ENCODE results near the gene WDR88. TPM values are rescaled to one million over a fixed set of nuclear protein-coding genes. Genes with fewer than 3 reads are reported as not detected.
A peak's percentile ranks its signal among the peaks of the same experiment; 100 is the strongest.

Gene WDR88
- total RNA-seq, 2 donors from 2014 or later, result not detected

DNA sequence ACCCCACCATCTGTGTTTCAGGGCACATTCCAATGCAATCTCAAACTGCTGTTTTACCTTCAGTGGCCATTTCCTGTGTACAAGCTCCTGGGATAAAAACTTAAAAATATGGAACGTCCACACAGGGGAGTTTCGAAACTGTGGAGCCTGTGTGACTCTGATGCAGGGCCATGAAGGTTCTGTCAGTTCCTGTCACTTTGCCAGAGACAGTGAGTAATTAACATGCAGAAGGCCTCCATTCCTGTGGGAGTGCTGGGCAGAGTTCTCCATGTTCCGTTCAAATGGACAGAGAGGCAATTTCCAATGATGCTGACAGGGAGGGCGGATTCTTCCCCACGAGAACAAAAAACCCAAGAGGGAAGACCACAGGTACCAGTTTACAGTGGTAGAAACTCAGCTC is 24.4 kb downstream of the WDR88 start:
- Histone ChIP-seq H3K27ac (no peak overlapping the region), H3K9me3 (no peaks in the 10 kb centered on the region), H3K36me3 (replicated peaks in 1 of 2; ENCODE audit: insufficient read depth in 1 of 2, low read depth in 2 of 2) (no peaks in the 10 kb centered on the region), H3K4me1 (peaks cover 13% of the 10 kb centered on the region), H3K27me3 (no peaks in the 10 kb centered on the region), H3K4me3 (no peak overlapping the region)
- DNase-seq (no peak), ATAC-seq (no peak)
- WGBS, 2 donors, result 60 to 81% methylated on average over 4 to 5 of the region's 5 CpGs
- intact Hi-C loops (cut with DNase I), result no loop called here
- TF ChIP-seq POLR2A (IDR thresholded peaks at IDR 0.05), result no peak
- TF ChIP-seq, protein P1, sequence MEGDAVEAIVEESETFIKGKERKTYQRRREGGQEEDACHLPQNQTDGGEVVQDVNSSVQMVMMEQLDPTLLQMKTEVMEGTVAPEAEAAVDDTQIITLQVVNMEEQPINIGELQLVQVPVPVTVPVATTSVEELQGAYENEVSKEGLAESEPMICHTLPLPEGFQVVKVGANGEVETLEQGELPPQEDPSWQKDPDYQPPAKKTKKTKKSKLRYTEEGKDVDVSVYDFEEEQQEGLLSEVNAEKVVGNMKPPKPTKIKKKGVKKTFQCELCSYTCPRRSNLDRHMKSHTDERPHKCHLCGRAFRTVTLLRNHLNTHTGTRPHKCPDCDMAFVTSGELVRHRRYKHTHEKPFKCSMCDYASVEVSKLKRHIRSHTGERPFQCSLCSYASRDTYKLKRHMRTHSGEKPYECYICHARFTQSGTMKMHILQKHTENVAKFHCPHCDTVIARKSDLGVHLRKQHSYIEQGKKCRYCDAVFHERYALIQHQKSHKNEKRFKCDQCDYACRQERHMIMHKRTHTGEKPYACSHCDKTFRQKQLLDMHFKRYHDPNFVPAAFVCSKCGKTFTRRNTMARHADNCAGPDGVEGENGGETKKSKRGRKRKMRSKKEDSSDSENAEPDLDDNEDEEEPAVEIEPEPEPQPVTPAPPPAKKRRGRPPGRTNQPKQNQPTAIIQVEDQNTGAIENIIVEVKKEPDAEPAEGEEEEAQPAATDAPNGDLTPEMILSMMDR (IDR thresholded peaks at IDR 0.05), result no peak

DNA sequence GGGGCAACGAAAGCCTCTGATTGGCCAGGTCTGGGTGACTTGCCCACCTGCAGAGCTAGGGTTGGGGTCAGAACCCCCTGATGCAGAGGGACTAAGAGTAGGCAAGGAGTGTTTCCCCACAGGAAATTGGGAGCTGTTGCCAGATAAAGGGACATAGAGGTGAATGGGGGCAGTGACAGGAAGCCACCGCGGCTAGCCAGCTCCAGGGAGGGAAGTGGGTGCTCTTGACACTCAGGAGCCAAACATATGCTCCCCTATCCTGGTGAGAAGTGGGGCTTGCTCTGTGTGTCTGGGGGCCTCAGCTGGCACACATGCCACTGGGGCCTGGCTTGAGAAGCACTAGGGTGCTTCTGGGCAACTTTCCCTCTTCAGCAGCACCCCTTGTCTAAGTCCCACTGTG is 26.0 kb downstream of the WDR88 start:
- no peak for DNase-seq
- ATAC-seq, result no peak
- 57 to 75% methylated on average over 1 to 3 of the region's 3 CpGs for WGBS, 2 donors
- Histone ChIP-seq H3K4me1 (peaks cover 13% of the 10 kb centered on the region), H3K4me3 (no peak overlapping the region), H3K36me3 (replicated peaks in 1 of 2; ENCODE audit: insufficient read depth in 1 of 2, low read depth in 2 of 2) (no peaks in the 10 kb centered on the region), H3K27me3 (no peaks in the 10 kb centered on the region), H3K27ac (no peak overlapping the region), H3K9me3 (no peaks in the 10 kb centered on the region)
- intact Hi-C loops (cut with DNase I), result no loop called here
- TF ChIP-seq POLR2A (IDR thresholded peaks at IDR 0.05), result no peak
- TF ChIP-seq, protein P1 (IDR thresholded peaks at IDR 0.05), result no peak

DNA sequence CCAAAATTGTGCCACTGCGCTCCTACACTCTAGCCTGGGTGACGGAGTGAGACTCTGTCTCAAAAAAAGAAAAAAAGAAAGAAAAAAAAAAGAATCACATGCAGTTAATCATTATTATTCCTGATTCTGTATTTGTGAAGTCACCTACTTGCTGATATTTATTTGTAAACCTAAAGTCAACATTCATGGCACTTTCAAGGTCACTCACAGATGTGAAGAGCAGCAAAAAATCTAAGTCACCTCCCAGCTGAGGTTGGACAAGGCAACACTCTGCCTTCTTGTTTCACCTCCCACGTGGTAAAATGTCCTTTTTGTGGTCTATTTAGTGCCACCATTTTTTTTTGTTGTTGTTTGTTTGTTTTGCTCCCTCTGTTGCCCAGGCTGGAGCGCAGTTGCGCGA is 26.5 kb downstream of the WDR88 start:
- intact Hi-C loops (cut with DNase I), result no loop called here
- H3K9me3 ChIP-seq, result no peaks in the 10 kb centered on the region
- no peaks in the 10 kb centered on the region for H3K36me3 ChIP-seq (replicated peaks in 1 of 2; ENCODE audit: insufficient read depth in 1 of 2, low read depth in 2 of 2)
- WGBS, 2 donors, result 41 to 51% methylated on average over 6 of the region's 6 CpGs
- DNase-seq, result no peak
- no peak overlapping the region for H3K27ac ChIP-seq
- H3K27me3 ChIP-seq, result no peaks in the 10 kb centered on the region
- H3K4me3 ChIP-seq, result no peak overlapping the region
- TF ChIP-seq POLR2A (IDR thresholded peaks at IDR 0.05), result no peak
- TF ChIP-seq, protein P1 (IDR thresholded peaks at IDR 0.05), result no peak
- ATAC-seq, result peak; percentile 45
- H3K4me1 ChIP-seq, result peaks cover 13% of the 10 kb centered on the region

DNA sequence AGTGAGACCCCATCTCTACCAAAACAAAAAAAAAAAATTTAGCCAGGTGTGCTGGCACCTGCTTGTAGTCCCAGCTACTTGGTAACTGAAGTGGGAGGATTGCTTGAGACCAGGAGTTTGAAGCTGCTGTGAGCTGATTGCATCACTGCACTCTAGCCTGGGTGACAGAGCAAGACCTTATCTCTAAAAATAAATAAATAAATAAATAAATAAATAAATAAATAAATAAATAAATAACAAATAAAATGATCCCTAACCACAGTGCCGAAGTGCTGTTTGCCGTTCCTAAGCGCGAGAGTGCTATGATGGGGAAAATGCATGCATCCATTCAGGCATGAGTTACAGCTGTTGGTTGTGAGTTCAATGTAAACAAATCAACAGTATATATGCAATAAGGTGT is 27.2 kb downstream of the WDR88 start:
- H3K4me3 ChIP-seq, result no peak overlapping the region
- intact Hi-C loops (cut with DNase I), result no loop called here
- ATAC-seq, result no peak

DNA sequence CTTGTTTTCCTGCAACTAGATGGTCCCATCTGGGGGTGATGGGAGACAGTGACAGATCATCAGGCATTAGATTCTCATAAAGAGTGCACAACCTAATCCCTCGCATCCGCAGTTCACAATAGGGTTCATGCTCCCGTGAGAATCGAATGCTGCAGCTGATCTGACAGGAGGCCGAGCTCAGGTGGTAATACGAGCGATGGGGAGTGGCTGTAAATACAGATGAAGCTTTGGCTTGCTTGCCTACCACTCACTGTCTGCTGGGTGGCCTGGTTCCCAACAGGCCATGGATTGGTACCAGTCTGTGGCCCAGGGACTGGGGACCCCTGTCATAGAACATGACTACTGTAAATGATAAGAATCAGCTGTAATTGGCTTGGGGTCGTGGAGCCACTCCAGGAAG is 28.0 kb downstream of the WDR88 start:
- DNase-seq (no peak), ATAC-seq (no peak)
- intact Hi-C loops (cut with DNase I), result no loop called here
- TF ChIP-seq, protein P1 (IDR thresholded peaks at IDR 0.05), result no peak
- no peak for TF ChIP-seq POLR2A (IDR thresholded peaks at IDR 0.05)
- no peak overlapping the region for H3K27ac ChIP-seq
- H3K4me1 ChIP-seq, result peaks cover 13% of the 10 kb centered on the region
- 92 to 94% methylated on average over 8 of the region's 8 CpGs for WGBS, 2 donors
- H3K4me3 ChIP-seq, result no peak overlapping the region
- H3K9me3 ChIP-seq, result no peaks in the 10 kb centered on the region
- no peaks in the 10 kb centered on the region for H3K36me3 ChIP-seq (replicated peaks in 1 of 2; ENCODE audit: insufficient read depth in 1 of 2, low read depth in 2 of 2)
- no peaks in the 10 kb centered on the region for H3K27me3 ChIP-seq

More for the DNA sequence above, 27.2 kb downstream of the WDR88 start:
- no peak for TF ChIP-seq POLR2A (IDR thresholded peaks at IDR 0.05)
- TF ChIP-seq, protein P1 (IDR thresholded peaks at IDR 0.05), result no peak
- Histone ChIP-seq H3K4me1 (peaks cover 13% of the 10 kb centered on the region), H3K27me3 (no peaks in the 10 kb centered on the region), H3K27ac (no peak overlapping the region), H3K36me3 (replicated peaks in 1 of 2; ENCODE audit: insufficient read depth in 1 of 2, low read depth in 2 of 2) (no peaks in the 10 kb centered on the region), H3K9me3 (no peaks in the 10 kb centered on the region)
- 95 to 98% methylated on average over 4 of the region's 4 CpGs for WGBS, 2 donors
- DNase-seq, result no peak

Measured in body of pancreas (tissue), 4 donors.